Neural cell (in vitro differentiated cells): Measurements from ENCODE around the gene OR2D3.

Source experiments
- CTCF ChIP-seq: fragments of 450-650 bp; IDR thresholded peaks from 2 replicates; pipeline ENCODE4 v1.5.1; 2014; ENCODE audit warnings: antibody characterized with exemption, mild to moderate bottlenecking, moderate library complexity; ENCODE audit not compliant: poor library complexity, severe bottlenecking
- EP300 ChIP-seq: fragments of 450-650 bp; conservative IDR thresholded peaks from 2 replicates; pipeline ENCODE4 v1.6.1; 2014; ENCODE audit warnings: antibody characterized with exemption, mild to moderate bottlenecking, moderate library complexity; ENCODE audit not compliant: poor library complexity, severe bottlenecking
- EZH2 ChIP-seq: fragments of 200-600, 300-800 bp; shearing (Covaris generic), sonication (generic); IDR thresholded peaks from 2 replicates; pipeline ENCODE4 v1.6.1; 2014; ENCODE audit warnings: antibody characterized with exemption, low read length, borderline replicate concordance, mild to moderate bottlenecking; ENCODE audit not compliant: insufficient read depth, poor library complexity, severe bottlenecking
- POLR2AphosphoS5 ChIP-seq: IDR thresholded peaks from 2 replicates; pipeline ENCODE4 v1.6.1; 2012
- RAD21 ChIP-seq: fragments of 450-650 bp; conservative IDR thresholded peaks from 2 replicates; pipeline ENCODE4 v1.6.1; 2014; ENCODE audit warnings: antibody characterized with exemption, mild to moderate bottlenecking, moderate library complexity
- REST ChIP-seq: IDR thresholded peaks from 2 replicates; pipeline ENCODE4 v1.6.1; 2012; ENCODE audit warnings: borderline replicate concordance
- SMC3 ChIP-seq: fragments of 450-650 bp; conservative IDR thresholded peaks from 2 replicates; pipeline ENCODE4 v1.6.1; 2014; ENCODE audit warnings: antibody characterized with exemption, mild to moderate bottlenecking, moderate library complexity; ENCODE audit not compliant: poor library complexity

- TF ChIP-seq SMC3 (no peak), CTCF (no peak), POLR2AphosphoS5 (no peak), REST (no peak), EP300 (no peak), EZH2 (no peak), RAD21 (no peak)
These were observed 32.0 kb upstream of the OR2D3 start for GRCh38 chr11:6888830-6889229.
